Trophoblast cell (in vitro differentiated cells and primary cell): ENCODE measurements around the gene STK10.
A peak's percentile ranks its signal among the peaks of the same experiment; 100 is the strongest.

ENCODE experiments used
- DNase-seq, 2 donors: peaks; one replicate each; pipeline ENCODE4 v3.0.0-alpha.2; 2016
- H2AFZ ChIP-seq: 2 replicates; pipeline ENCODE4 v1.6.1; 2013; ENCODE audit warnings: low read length, moderate library complexity, mild to moderate bottlenecking; ENCODE audit not compliant: insufficient read depth, poor library complexity
- H2AK5ac ChIP-seq: 2 replicates; pipeline ENCODE4 v1.6.1; 2013; ENCODE audit warnings: mild to moderate bottlenecking, low read length
- H2BK120ac ChIP-seq: 2 replicates; pipeline ENCODE4 v1.6.1; 2013; ENCODE audit warnings: low read length, mild to moderate bottlenecking, moderate library complexity; ENCODE audit not compliant: insufficient read depth, poor library complexity
- H2BK12ac ChIP-seq: 2 replicates; pipeline ENCODE4 v1.6.1; 2013; ENCODE audit warnings: mild to moderate bottlenecking, low read length, moderate library complexity
- H2BK5ac ChIP-seq: 2 replicates; pipeline ENCODE4 v1.6.1; 2013; ENCODE audit warnings: low read length, low read depth, moderate library complexity, mild to moderate bottlenecking; ENCODE audit not compliant: poor library complexity
- H3K14ac ChIP-seq: 2 replicates; pipeline ENCODE4 v1.6.1; 2013; ENCODE audit warnings: mild to moderate bottlenecking, low read length
- H3K18ac ChIP-seq: 2 replicates; pipeline ENCODE4 v1.6.1; 2013; ENCODE audit warnings: mild to moderate bottlenecking, low read length
- H3K23ac ChIP-seq: 2 replicates; pipeline ENCODE4 v1.6.1; 2013; ENCODE audit warnings: low read length
- H3K27ac ChIP-seq: 2 replicates; pipeline ENCODE4 v1.5.1; 2013; ENCODE audit warnings: low read depth, mild to moderate bottlenecking, inconsistent platforms, low read length, moderate library complexity
- H3K27me3 ChIP-seq: 2 replicates; pipeline ENCODE4 v1.6.1; 2013; ENCODE audit warnings: inconsistent platforms, mild to moderate bottlenecking, low read length, moderate library complexity; ENCODE audit not compliant: insufficient read depth
- H3K36me3 ChIP-seq, 2 experiments: 1 replicate in 1 of 2; 2 replicates in 1 of 2; pipeline ENCODE4 v1.6.1; 2013; ENCODE audit warnings: low read length in 2 of 2, mild to moderate bottlenecking in 2 of 2, moderate library complexity in 1 of 2; ENCODE audit not compliant: insufficient read depth in 2 of 2, control insufficient read depth in 1 of 2
- H3K4ac ChIP-seq: 2 replicates; pipeline ENCODE4 v1.6.1; 2013; ENCODE audit warnings: low read depth, mild to moderate bottlenecking, low read length, moderate library complexity
- H3K4me1 ChIP-seq, 2 experiments: 1 replicate in 1 of 2; 2 replicates in 1 of 2; pipeline ENCODE4 v1.6.1; 2013; ENCODE audit warnings: low read length in 2 of 2, mild to moderate bottlenecking in 2 of 2, moderate library complexity in 1 of 2; ENCODE audit not compliant: insufficient read depth in 2 of 2, control insufficient read depth in 1 of 2
- H3K4me2 ChIP-seq: 2 replicates; pipeline ENCODE4 v1.6.1; 2013; ENCODE audit warnings: inconsistent platforms, mild to moderate bottlenecking, low read length, moderate library complexity
- H3K4me3 ChIP-seq: 2 replicates; pipeline ENCODE4 v1.5.1; 2013; ENCODE audit warnings: mild to moderate bottlenecking, low read depth, low read length, inconsistent platforms
- H3K79me1 ChIP-seq: one replicate; pipeline ENCODE4 v1.6.1; 2013; ENCODE audit warnings: low read length
- H3K79me2 ChIP-seq: 2 replicates; pipeline ENCODE4 v1.6.1; 2013; ENCODE audit warnings: low read length, mild to moderate bottlenecking; ENCODE audit not compliant: control insufficient read depth, insufficient read depth, poor library complexity
- H3K9ac ChIP-seq: 2 replicates; pipeline ENCODE4 v1.6.1; 2013; ENCODE audit warnings: mild to moderate bottlenecking, low read length
- H3K9me3 ChIP-seq: 2 replicates; pipeline ENCODE4 v1.6.1; 2013; ENCODE audit warnings: low read depth, mild to moderate bottlenecking, control low read depth, inconsistent platforms, low read length; ENCODE audit not compliant: insufficient read depth
- H4K12ac ChIP-seq: 2 replicates; pipeline ENCODE4 v1.6.1; 2013; ENCODE audit warnings: low read depth, mild to moderate bottlenecking, low read length, moderate library complexity
- H4K8ac ChIP-seq: 2 replicates; pipeline ENCODE4 v1.6.1; 2013; ENCODE audit warnings: low read depth, mild to moderate bottlenecking, low read length, moderate library complexity
- H4K91ac ChIP-seq: one replicate; pipeline ENCODE4 v1.6.1; 2013; ENCODE audit warnings: low read depth, mild to moderate bottlenecking, low read length, moderate library complexity
- WGBS: extraction: QIAGEN DNeasy Blood & Tissue Kit; methylation state at CpG from one replicate; pipeline ENCODE4 v1.1.7; 2013; ENCODE audit warnings: missing lambda C conversion rate; ENCODE audit not compliant: insufficient read length, insufficient coverage; ENCODE audit errors: extremely low coverage; 5-methylcytosine and 5-hydroxymethylcytosine counted together

The STK10 gene

DNA sequence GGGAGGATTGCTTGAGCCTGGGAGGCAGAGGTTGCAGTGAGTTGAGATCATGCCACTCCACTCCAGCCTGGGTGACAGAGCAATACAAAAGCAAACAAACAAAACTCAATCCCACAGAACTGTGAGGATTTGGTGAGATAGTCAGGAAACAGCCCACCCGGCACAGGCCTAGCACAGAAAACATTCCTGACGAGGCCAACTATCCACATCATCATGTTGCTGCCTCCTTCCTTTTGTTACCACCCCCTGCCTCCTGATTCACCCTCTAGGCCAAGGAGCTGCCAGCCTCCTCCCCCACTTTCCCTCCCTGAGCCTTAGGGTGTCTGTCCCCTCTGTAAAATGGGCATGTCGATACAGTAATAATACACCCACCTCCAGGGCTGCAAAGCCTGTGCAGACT is 39.0 kb downstream of the STK10 start:
- H2BK5ac ChIP-seq: no peak overlapping the region
- H3K4me3 ChIP-seq: no peak overlapping the region
- H3K23ac ChIP-seq: no peak overlapping the region
- H3K4me2 ChIP-seq: no peak overlapping the region
- H2BK120ac ChIP-seq: no peak overlapping the region
- WGBS: no CpG with 5 or more reads among the region's 3 CpGs
- no peak overlapping the region for H4K12ac ChIP-seq
- H3K79me1 ChIP-seq: peaks cover 21% of the 10 kb centered on the region
- H3K27me3 ChIP-seq: no peaks in the 10 kb centered on the region
- H3K4ac ChIP-seq: no peak overlapping the region
- H3K9ac ChIP-seq: no peak overlapping the region
- H3K9me3 ChIP-seq: no peaks in the 10 kb centered on the region
- H3K27ac ChIP-seq: no peak overlapping the region
- no peak overlapping the region for H4K91ac ChIP-seq
- H3K36me3 ChIP-seq: peaks cover 9 to 24% of the 10 kb centered on the region in 2 experiments
- H2BK12ac ChIP-seq: no peak overlapping the region
- H3K14ac ChIP-seq: no peak overlapping the region
- peak; percentile 81 to 85 for DNase-seq
- H2AFZ ChIP-seq: no peak overlapping the region
- H3K4me1 ChIP-seq: peaks cover 26 to 37% of the 10 kb centered on the region in 2 experiments
- H3K79me2 ChIP-seq: peaks cover 5% of the 10 kb centered on the region
- no peak overlapping the region for H4K8ac ChIP-seq
- no peak overlapping the region for H3K18ac ChIP-seq
- H2AK5ac ChIP-seq: no peak overlapping the region

GRCh38 chr5:172148381-172148780 is 39.6 kb downstream of the STK10 start:
- Histone ChIP-seq H3K36me3 (peaks cover 9 to 18% of the 10 kb centered on the region in 2 experiments), H3K4me3 (no peak overlapping the region), H3K4me1 (peaks cover 31 to 43% of the 10 kb centered on the region in 2 experiments), H3K4me2 (no peak overlapping the region), H4K91ac (no peak overlapping the region), H2AFZ (no peak overlapping the region), H3K18ac (peak overlapping the region; percentile 3), H3K23ac (no peak overlapping the region), H3K9me3 (no peaks in the 10 kb centered on the region), H3K79me2 (peaks cover 3% of the 10 kb centered on the region), H3K9ac (no peak overlapping the region), H3K79me1 (peaks cover 26% of the 10 kb centered on the region), H2BK5ac (no peak overlapping the region), H3K4ac (peak overlapping the region; percentile 6), H2BK120ac (no peak overlapping the region), H3K27ac (no peak overlapping the region), H2AK5ac (no peak overlapping the region), H4K12ac (no peak overlapping the region), H3K14ac (no peak overlapping the region), H3K27me3 (no peaks in the 10 kb centered on the region), H2BK12ac (peak overlapping the region; percentile 16), H4K8ac (no peak overlapping the region)
- DNase-seq: no peak
- WGBS: no CpG with 5 or more reads among the region's 9 CpGs

GRCh38 chr5:172147857-172148256 is 40.2 kb downstream of the STK10 start:
- Histone ChIP-seq H3K18ac (no peak overlapping the region), H3K23ac (no peak overlapping the region), H3K36me3 (peaks cover 9 to 17% of the 10 kb centered on the region in 2 experiments), H3K4me3 (peak overlapping the region; percentile 18), H3K79me1 (peaks cover 31% of the 10 kb centered on the region), H2AK5ac (peak overlapping the region; percentile 12), H3K9ac (no peak overlapping the region), H3K27ac (no peak overlapping the region), H2BK120ac (no peak overlapping the region), H3K27me3 (no peaks in the 10 kb centered on the region), H3K14ac (no peak overlapping the region), H3K9me3 (no peaks in the 10 kb centered on the region), H2BK5ac (no peak overlapping the region), H2AFZ (no peak overlapping the region), H4K12ac (no peak overlapping the region), H3K4ac (no peak overlapping the region), H2BK12ac (peak overlapping the region; percentile 16), H3K4me1 (peaks cover 37 to 48% of the 10 kb centered on the region in 2 experiments), H3K4me2 (no peak overlapping the region), H3K79me2 (peaks cover 3% of the 10 kb centered on the region), H4K8ac (no peak overlapping the region), H4K91ac (no peak overlapping the region)
- peak; percentile 94 for DNase-seq
- no CpG with 5 or more reads among the region's 10 CpGs for WGBS

GRCh38 chr5:172146748-172147092 is 41.3 kb downstream of the STK10 start:
- Histone ChIP-seq H3K79me2 (peaks cover 3% of the 10 kb centered on the region), H3K9me3 (no peaks in the 10 kb centered on the region), H3K14ac (peak overlapping the region; percentile 4), H3K18ac (peak overlapping the region; percentile 3), H3K79me1 (peaks cover 31% of the 10 kb centered on the region), H4K91ac (peak overlapping the region; percentile 1), H3K27ac (peak overlapping the region; percentile 63), H3K27me3 (no peaks in the 10 kb centered on the region), H3K4me3 (no peak overlapping the region), H3K23ac (no peak overlapping the region), H2AFZ (no peak overlapping the region), H3K4ac (no peak overlapping the region), H3K9ac (peak overlapping the region; percentile 42), H2BK12ac (no peak overlapping the region), H4K8ac (no peak overlapping the region), H2BK5ac (no peak overlapping the region), H3K4me1 (peaks cover 40 to 53% of the 10 kb centered on the region in 2 experiments), H3K36me3 (peaks cover 9 to 13% of the 10 kb centered on the region in 2 experiments), H2AK5ac (no peak overlapping the region), H4K12ac (no peak overlapping the region), H3K4me2 (no peak overlapping the region), H2BK120ac (peak overlapping the region; percentile 43)
- DNase-seq: no peak
- WGBS: no CpG with 5 or more reads among the region's 9 CpGs
